CD8-positive, alpha-beta memory T cell (primary cell): ENCODE results near the gene DNAJB14. TPM values are rescaled to one million over a fixed set of nuclear protein-coding genes. Genes with fewer than 3 reads are reported as not detected.

Source experiments
- CTCF ChIA-PET: fragments of 350-600 bp; sonication (Branson Sonifier 250); formaldehyde crosslinking; loops from one replicate; lab custom pipeline; 2021; ENCODE audit warnings: antibody characterized with exemption; lab: Charles Lee
- POLR2A ChIA-PET: fragments of 350-600 bp; sonication (Branson Sonifier 250); formaldehyde crosslinking; loops from one replicate; lab custom pipeline; 2021; ENCODE audit warnings: antibody characterized with exemption; lab: Charles Lee
- DNase-seq, 5 donors: peaks; one replicate each; pipeline versions ENCODE4 v3.0.0 to v3.0.0-alpha.2; 2020 to 2022; ENCODE audit warnings: mixed read lengths in 1 of 5
- H3K27ac ChIP-seq: one replicate; pipeline ENCODE4 v1.7.0; 2013; ENCODE audit warnings: low read depth, mild to moderate bottlenecking, low read length, moderate library complexity
- H3K27me3 ChIP-seq: 2 replicates; pipeline ENCODE4 v1.7.0; 2013; ENCODE audit warnings: low read length, mild to moderate bottlenecking; ENCODE audit not compliant: insufficient read depth, poor library complexity, severe bottlenecking
- H3K36me3 ChIP-seq: 2 replicates; pipeline ENCODE4 v1.7.0; 2013; ENCODE audit warnings: mild to moderate bottlenecking, low read length, moderate library complexity; ENCODE audit not compliant: insufficient read depth
- H3K4me1 ChIP-seq: 2 replicates; pipeline ENCODE4 v1.7.0; 2013; ENCODE audit warnings: mild to moderate bottlenecking, low read length, moderate library complexity; ENCODE audit not compliant: insufficient read depth
- H3K4me3 ChIP-seq: 2 replicates; pipeline ENCODE4 v1.7.0; 2013; ENCODE audit warnings: mild to moderate bottlenecking, low read length
- H3K9me3 ChIP-seq: 2 replicates; pipeline ENCODE4 v1.7.0; 2013; ENCODE audit warnings: mild to moderate bottlenecking, low read length
- H3K27ac Mint-ChIP-seq, 8 donors: one replicate each; pipeline ENCODE4 v1.8.0; 2020 to 2021; ENCODE audit warnings: mixed read lengths in 8 of 8, mild to moderate bottlenecking in 6 of 8, inconsistent platforms in 3 of 8, moderate library complexity in 3 of 8
- H3K27me3 Mint-ChIP-seq, 2 donors: one replicate each; pipeline ENCODE4 v1.8.0; 2020 to 2021; ENCODE audit warnings: mixed read lengths in 2 of 2, mild to moderate bottlenecking in 1 of 2, moderate library complexity in 1 of 2
- H3K36me3 Mint-ChIP-seq, 3 donors: one replicate each; pipeline ENCODE4 v1.8.0; 2020 to 2021; ENCODE audit warnings: mixed read lengths in 3 of 3, inconsistent platforms in 1 of 3, mild to moderate bottlenecking in 1 of 3
- H3K4me1 Mint-ChIP-seq, 3 donors: one replicate each; pipeline ENCODE4 v1.8.0; 2020 to 2021; ENCODE audit warnings: mixed read lengths in 3 of 3, inconsistent platforms in 1 of 3, mild to moderate bottlenecking in 1 of 3
- H3K4me3 Mint-ChIP-seq, 7 donors: one replicate each; pipeline ENCODE4 v1.8.0; 2020 to 2021; ENCODE audit warnings: mixed read lengths in 7 of 7, mild to moderate bottlenecking in 6 of 7, moderate library complexity in 4 of 7, inconsistent platforms in 2 of 7
- H3K9me3 Mint-ChIP-seq, 5 donors: one replicate each; pipeline ENCODE4 v1.8.0; 2020 to 2022; ENCODE audit warnings: mixed read lengths in 5 of 5, mild to moderate bottlenecking in 3 of 5, moderate library complexity in 2 of 5, inconsistent platforms in 1 of 5
- polyA plus RNA-seq: library from polyadenylated mRNA; unstranded; fragments of 300-500 nt; fragmentation: Illumina TruSeq; gene quantifications from one replicate; pipeline ENCODE4 v1.2.3, GENCODE V29; 2021
- total RNA-seq, 2 experiments: library from RNA; stranded (reverse); gene quantifications; one replicate each; pipeline ENCODE4 v1.2.3, GENCODE V29; 2021

Gene DNAJB14
- total and polyA plus RNA-seq, 3 experiments from 2014 or later: 43.8 to 63.3 (median 46.5) TPM

DNA sequence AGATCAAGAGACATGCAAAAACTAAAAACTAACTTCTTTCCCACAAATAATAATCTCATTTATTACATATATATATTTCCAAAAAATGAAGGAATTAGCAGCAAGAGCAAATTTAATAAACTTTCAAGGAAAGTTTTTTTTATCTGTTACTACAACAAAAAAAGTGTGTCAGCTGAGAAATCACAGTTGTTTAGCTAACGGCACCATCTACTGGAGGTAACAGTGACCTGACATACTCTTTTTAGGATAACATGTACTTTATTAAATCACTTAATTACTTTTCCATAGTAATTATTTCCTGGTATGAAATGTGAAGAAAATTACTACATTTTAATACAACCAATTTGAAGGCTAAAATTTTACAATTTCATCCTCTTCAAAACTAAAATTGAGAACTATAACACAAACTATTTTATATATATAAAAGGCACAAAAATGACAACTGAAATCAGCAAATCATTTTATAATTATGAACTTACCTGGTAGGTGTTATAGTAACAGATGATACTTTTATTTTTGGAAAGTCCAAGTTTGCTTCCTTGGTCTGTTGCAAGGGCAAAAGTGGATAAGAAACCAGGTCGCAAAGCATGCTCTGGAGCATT is 61.3 kb downstream of the DNAJB14 start:
- ChIA-PET CTCF (interaction anchor here (1.0 to 1.8 kb wide), 3 partner anchors 67 to 77 kb away, joined by 3 to 5 read pairs (median 5); no protein-coding TSS in a partner anchor), POLR2A (no interaction called here)
- peaks cover 24% of the 10 kb centered on the region for H3K36me3 ChIP-seq

DNA sequence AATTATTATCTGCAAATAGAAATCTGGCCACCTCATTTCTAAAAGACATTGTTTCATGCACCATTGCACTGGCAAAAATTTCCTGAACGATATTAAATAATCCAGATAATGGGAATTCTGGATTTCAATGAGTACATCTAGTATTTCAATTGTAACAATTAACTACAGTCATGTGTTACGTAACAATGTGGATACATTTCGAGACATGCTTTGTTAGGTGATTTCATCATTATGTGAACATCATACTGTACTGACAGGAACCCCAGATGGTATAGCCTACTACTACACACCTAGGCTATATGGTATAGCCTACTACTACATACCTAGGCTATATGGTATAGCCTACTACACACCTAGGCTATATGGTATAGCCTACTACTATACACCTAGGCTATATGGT is 67.0 kb downstream of the DNAJB14 start:
- POLR2A ChIA-PET: no interaction called here
- no peaks in the 10 kb centered on the region for H3K4me1 ChIP-seq
- no peak overlapping the region for H3K4me3 ChIP-seq
- H3K4me1 Mint-ChIP-seq: peaks cover 0 to 12% (median 7%) of the 10 kb centered on the region in 3 donors
- no peak overlapping the region for H3K4me3 Mint-ChIP-seq
- H3K27ac Mint-ChIP-seq: no peak overlapping the region
- H3K27me3 Mint-ChIP-seq: no peaks in the 10 kb centered on the region
- CTCF ChIA-PET: no interaction called here
- peaks cover 4 to 65% (median 8%) of the 10 kb centered on the region in 3 donors for H3K36me3 Mint-ChIP-seq
- no peaks in the 10 kb centered on the region for H3K27me3 ChIP-seq
- no peaks in the 10 kb centered on the region for H3K9me3 Mint-ChIP-seq
- H3K9me3 ChIP-seq: no peaks in the 10 kb centered on the region
- DNase-seq: no peak
- H3K36me3 ChIP-seq: peaks cover 28% of the 10 kb centered on the region
- no peak overlapping the region for H3K27ac ChIP-seq

More for the DNA sequence above, 61.3 kb downstream of the DNAJB14 start:
- Mint-ChIP-seq H3K27me3 (no peaks in the 10 kb centered on the region), H3K4me3 (no peak overlapping the region), H3K9me3 (no peaks in the 10 kb centered on the region), H3K27ac (no peak overlapping the region), H3K4me1 (peaks cover 12 to 17% (median 13%) of the 10 kb centered on the region in 3 donors), H3K36me3 (peaks cover under 1 to 62% (median 2%) of the 10 kb centered on the region in 3 donors)
- no peaks in the 10 kb centered on the region for H3K4me1 ChIP-seq
- no peaks in the 10 kb centered on the region for H3K27me3 ChIP-seq
- H3K9me3 ChIP-seq: no peaks in the 10 kb centered on the region
- H3K4me3 ChIP-seq: no peak overlapping the region
- DNase-seq: peak in 2 of 5 donors; percentile 31 to 44
- no peak overlapping the region for H3K27ac ChIP-seq

DNA sequence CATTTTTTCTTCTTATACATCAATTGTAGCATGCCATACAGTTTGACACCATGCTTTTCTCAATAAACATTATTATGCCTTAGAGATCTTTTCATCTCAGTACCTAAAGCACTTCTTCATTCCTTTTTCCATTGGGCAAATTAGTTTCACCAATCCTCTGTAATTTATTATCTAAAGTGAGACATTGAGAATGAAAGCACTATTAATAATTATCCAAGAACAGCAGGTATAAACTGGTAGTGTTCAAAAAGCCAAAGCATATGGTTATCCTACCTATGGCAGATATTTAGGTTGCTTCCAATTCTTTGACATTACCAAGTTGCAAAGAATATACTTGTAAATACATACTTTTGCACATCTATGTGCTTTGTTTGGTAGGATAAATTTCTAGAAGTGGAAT is 67.8 kb downstream of the DNAJB14 start:
- no peak for DNase-seq
- H3K36me3 ChIP-seq: peaks cover 28% of the 10 kb centered on the region

DNA sequence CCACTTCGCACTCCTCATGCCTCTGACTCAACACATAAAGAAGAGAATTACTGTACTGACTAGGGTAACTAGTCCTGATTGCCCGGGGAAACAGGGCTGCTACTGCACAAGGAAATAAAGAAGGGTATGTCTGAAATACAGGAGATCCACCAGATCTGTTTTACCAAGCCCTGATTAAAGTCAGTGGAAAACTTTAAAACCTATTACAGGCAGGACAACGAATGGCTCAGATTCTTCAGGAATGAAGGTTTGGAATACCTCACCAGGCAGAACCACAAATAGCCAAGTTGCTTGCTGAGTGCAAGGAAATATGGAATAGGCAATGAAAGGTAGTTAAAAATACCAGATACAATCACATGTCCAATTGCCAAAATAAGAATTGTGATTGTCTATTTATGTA is 69.5 kb downstream of the DNAJB14 start:
- Histone ChIP-seq H3K27ac (no peak overlapping the region), H3K27me3 (no peaks in the 10 kb centered on the region), H3K9me3 (no peaks in the 10 kb centered on the region), H3K4me3 (no peak overlapping the region), H3K4me1 (no peaks in the 10 kb centered on the region), H3K36me3 (peaks cover 25% of the 10 kb centered on the region)
- CTCF ChIA-PET: no interaction called here
- H3K9me3 Mint-ChIP-seq: no peaks in the 10 kb centered on the region
- H3K27ac Mint-ChIP-seq: peak overlapping the region in 2 of 8 donors; percentile 52 to 81
- peaks cover 7 to 50% (median 10%) of the 10 kb centered on the region in 3 donors for H3K36me3 Mint-ChIP-seq
- POLR2A ChIA-PET: no interaction called here
- H3K27me3 Mint-ChIP-seq: no peaks in the 10 kb centered on the region
- no peak overlapping the region for H3K4me3 Mint-ChIP-seq
- H3K4me1 Mint-ChIP-seq: peaks cover 0 to 12% (median 7%) of the 10 kb centered on the region in 3 donors
- no peak for DNase-seq

More for the DNA sequence above, 67.8 kb downstream of the DNAJB14 start:
- Mint-ChIP-seq H3K4me1 (peaks cover 0 to 12% (median 7%) of the 10 kb centered on the region in 3 donors), H3K36me3 (peaks cover 4 to 60% (median 8%) of the 10 kb centered on the region in 3 donors), H3K27ac (peak overlapping the region in 1 of 8 donors; percentile 7), H3K4me3 (no peak overlapping the region), H3K27me3 (no peaks in the 10 kb centered on the region), H3K9me3 (no peaks in the 10 kb centered on the region)
- CTCF ChIA-PET: no interaction called here
- no peaks in the 10 kb centered on the region for H3K9me3 ChIP-seq
- no peaks in the 10 kb centered on the region for H3K4me1 ChIP-seq
- no peak overlapping the region for H3K27ac ChIP-seq
- H3K4me3 ChIP-seq: no peak overlapping the region
- POLR2A ChIA-PET: no interaction called here
- H3K27me3 ChIP-seq: no peaks in the 10 kb centered on the region

DNA sequence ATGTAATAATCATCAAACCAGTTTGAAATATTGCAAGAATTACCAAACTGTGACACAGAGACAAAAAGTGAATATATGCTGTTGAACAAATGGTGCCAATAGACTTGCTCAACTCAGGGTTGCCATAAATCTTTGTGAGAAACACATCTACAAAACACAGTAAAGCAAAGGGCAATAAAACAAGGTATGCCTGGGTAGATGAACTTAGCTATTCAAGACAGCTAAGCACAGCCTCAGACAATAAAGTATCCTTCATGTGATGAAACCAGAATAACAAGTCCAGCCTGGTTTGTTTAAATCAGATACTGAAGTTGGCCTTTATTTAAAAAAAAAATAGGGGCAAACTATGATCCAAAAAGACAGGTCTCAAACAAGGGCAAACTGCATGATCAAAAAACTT is 71.3 kb downstream of the DNAJB14 start:
- Mint-ChIP-seq H3K27me3 (no peaks in the 10 kb centered on the region), H3K36me3 (peaks cover 6 to 34% (median 9%) of the 10 kb centered on the region in 3 donors), H3K27ac (peak overlapping the region in 2 of 8 donors; percentile 55 to 61), H3K4me1 (peaks cover 0 to 12% (median 7%) of the 10 kb centered on the region in 3 donors), H3K4me3 (no peak overlapping the region), H3K9me3 (no peaks in the 10 kb centered on the region)
- peaks cover 8% of the 10 kb centered on the region for H3K36me3 ChIP-seq
- POLR2A ChIA-PET: no interaction called here
- CTCF ChIA-PET: no interaction called here
- no peaks in the 10 kb centered on the region for H3K4me1 ChIP-seq
- no peaks in the 10 kb centered on the region for H3K27me3 ChIP-seq
- no peak overlapping the region for H3K4me3 ChIP-seq
- H3K27ac ChIP-seq: no peak overlapping the region
- DNase-seq: no peak
- no peaks in the 10 kb centered on the region for H3K9me3 ChIP-seq

DNA sequence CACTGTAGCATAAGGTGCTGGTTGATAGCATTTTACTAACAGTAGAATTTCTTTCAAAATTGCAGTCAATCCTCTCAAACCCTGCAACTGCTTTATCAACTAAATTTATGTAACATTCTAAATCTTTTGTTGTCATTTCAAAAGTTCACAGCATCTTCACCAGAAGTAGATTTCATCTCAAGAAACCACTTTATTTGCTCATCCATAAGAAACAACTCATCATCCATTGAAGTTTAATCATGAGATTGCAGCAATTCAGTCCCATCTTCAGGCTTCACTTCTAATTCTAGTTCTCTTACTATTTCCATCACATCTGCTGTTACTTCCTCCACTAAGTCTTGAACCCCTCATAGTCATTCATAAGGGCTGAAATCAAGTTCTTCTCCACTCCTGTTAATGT is 73.8 kb downstream of the DNAJB14 start:
- H3K36me3 ChIP-seq: no peaks in the 10 kb centered on the region
- no peaks in the 10 kb centered on the region for H3K27me3 ChIP-seq
- peaks cover 0 to 12% (median 7%) of the 10 kb centered on the region in 3 donors for H3K4me1 Mint-ChIP-seq
- POLR2A ChIA-PET: no interaction called here
- no peaks in the 10 kb centered on the region for H3K27me3 Mint-ChIP-seq
- no peak overlapping the region for H3K27ac Mint-ChIP-seq
- no peaks in the 10 kb centered on the region for H3K4me1 ChIP-seq
- CTCF ChIA-PET: no interaction called here
- DNase-seq: no peak
- peaks cover 4 to 28% (median 10%) of the 10 kb centered on the region in 3 donors for H3K36me3 Mint-ChIP-seq
- no peaks in the 10 kb centered on the region for H3K9me3 ChIP-seq
- H3K4me3 ChIP-seq: no peak overlapping the region
- H3K27ac ChIP-seq: no peak overlapping the region
- H3K4me3 Mint-ChIP-seq: no peak overlapping the region
- H3K9me3 Mint-ChIP-seq: no peaks in the 10 kb centered on the region

DNA sequence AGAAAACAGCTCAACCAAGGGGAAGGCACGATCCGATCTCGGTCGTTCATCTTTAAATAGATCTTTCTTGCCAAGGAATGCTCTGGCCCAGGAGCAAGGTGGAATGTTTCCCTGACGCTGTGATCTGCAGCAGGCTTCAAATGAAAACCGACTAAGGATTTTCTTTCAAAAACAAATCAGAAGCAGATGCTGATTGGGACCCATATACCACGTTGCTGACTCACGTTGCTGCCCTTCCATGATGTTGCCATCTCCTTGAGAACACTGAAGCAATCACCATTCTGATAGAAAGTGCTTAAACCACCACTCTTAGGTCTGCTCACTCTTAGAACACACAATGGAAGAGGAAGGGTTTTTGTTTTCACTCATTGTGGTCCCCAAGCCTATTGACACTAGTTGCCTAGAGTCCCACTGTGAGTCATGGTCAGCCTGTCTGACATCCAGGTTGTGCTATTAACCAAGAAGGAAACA is 78.3 kb downstream of the DNAJB14 start:
- Mint-ChIP-seq H3K4me3 (no peak overlapping the region), H3K36me3 (peaks cover 7 to 44% (median 14%) of the 10 kb centered on the region in 3 donors), H3K4me1 (no peaks in the 10 kb centered on the region), H3K27ac (peak overlapping the region in 1 of 8 donors; percentile 29), H3K27me3 (no peaks in the 10 kb centered on the region), H3K9me3 (no peaks in the 10 kb centered on the region)
- Histone ChIP-seq H3K36me3 (no peaks in the 10 kb centered on the region), H3K9me3 (no peaks in the 10 kb centered on the region), H3K4me3 (no peak overlapping the region), H3K4me1 (no peaks in the 10 kb centered on the region), H3K27ac (no peak overlapping the region), H3K27me3 (no peaks in the 10 kb centered on the region)
- DNase-seq: no peak
- POLR2A ChIA-PET: no interaction called here
- CTCF ChIA-PET: no interaction called here

DNA sequence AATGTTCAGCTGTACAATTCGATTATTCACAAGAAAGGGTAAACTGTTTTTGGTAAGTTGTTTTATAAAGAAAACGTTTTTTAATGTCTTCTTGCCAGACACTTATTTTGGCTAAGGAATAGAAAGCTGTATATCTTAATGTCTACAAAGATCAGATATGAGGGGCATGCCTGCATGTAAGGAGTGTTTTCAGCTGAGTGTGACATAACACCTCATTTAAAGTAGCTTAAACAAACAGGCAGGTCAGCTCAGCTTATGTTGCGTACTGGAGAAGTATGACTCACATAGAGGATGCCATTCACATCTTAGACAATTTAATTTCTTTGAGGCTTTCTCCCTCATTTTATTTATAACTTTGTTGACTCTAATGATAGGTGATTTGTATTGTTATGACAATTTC is 82.6 kb downstream of the DNAJB14 start:
- ChIA-PET CTCF (interaction anchor here (1.0 kb wide), 1 partner anchor 56 kb away, joined by 3 read pairs; no protein-coding TSS in a partner anchor), POLR2A (no interaction called here)
- no peaks in the 10 kb centered on the region for H3K27me3 ChIP-seq
- peaks cover 5% of the 10 kb centered on the region for H3K36me3 ChIP-seq
- Mint-ChIP-seq H3K4me1 (no peaks in the 10 kb centered on the region), H3K27ac (no peak overlapping the region), H3K36me3 (peaks cover 8 to 59% (median 11%) of the 10 kb centered on the region in 3 donors), H3K9me3 (no peaks in the 10 kb centered on the region), H3K27me3 (no peaks in the 10 kb centered on the region), H3K4me3 (no peak overlapping the region)
- no peaks in the 10 kb centered on the region for H3K4me1 ChIP-seq
- no peak overlapping the region for H3K4me3 ChIP-seq
- H3K9me3 ChIP-seq: no peaks in the 10 kb centered on the region
- H3K27ac ChIP-seq: no peak overlapping the region
- DNase-seq: no peak
